ENCODE results near the gene FAP.

Gene FAP

GRCh38 chr2:162185541-162186232 lies 57.6 kb downstream of the FAP start:
- no peak for DNase-seq (ENCODE audit: low read depth)

- no peak for DNase-seq (ENCODE audit: low read depth)
Measured at GRCh38 chr2:162184821-162185450, 58.3 kb downstream of the FAP start.

GRCh38 chr2:162184359-162184758 lies 58.9 kb downstream of the FAP start:
- DNase-seq (ENCODE audit: low read depth): no peak

GRCh38 chr2:162182395-162182794 lies 60.9 kb downstream of the FAP start:
- DNase-seq (ENCODE audit: low read depth): no peak

- no peak for DNase-seq (ENCODE audit: low read depth)
Measured at GRCh38 chr2:162177301-162177700, 65.9 kb downstream of the FAP start.

GRCh38 chr2:162175714-162176113 lies 67.5 kb downstream of the FAP start:
- DNase-seq (ENCODE audit: low read depth): no peak

GRCh38 chr2:162174746-162175145 lies 68.5 kb downstream of the FAP start:
- DNase-seq (ENCODE audit: low read depth): no peak

- no peak for DNase-seq (ENCODE audit: low read depth)
Measured at GRCh38 chr2:162172802-162173370, 70.4 kb downstream of the FAP start.

- DNase-seq (ENCODE audit: low read depth): no peak
Measured at GRCh38 chr2:162166745-162167144, 76.5 kb downstream of the FAP start.

- DNase-seq (ENCODE audit: low read depth): no peak
Measured at GRCh38 chr2:162166174-162166573, 77.1 kb downstream of the FAP start.

- no peak for DNase-seq (ENCODE audit: low read depth)
Measured at GRCh38 chr2:162164802-162165201, 78.4 kb downstream of the FAP start.

GRCh38 chr2:162159446-162159845 lies 83.8 kb downstream of the FAP start:
- no peak for DNase-seq (ENCODE audit: low read depth)

- no peak for DNase-seq (ENCODE audit: low read depth)
Measured at GRCh38 chr2:162156149-162156548, 87.1 kb downstream of the FAP start.

GRCh38 chr2:162155093-162155492 lies 88.2 kb downstream of the FAP start:
- no peak for DNase-seq (ENCODE audit: low read depth)

- peak; percentile 43 for DNase-seq (ENCODE audit: low read depth)
Measured at GRCh38 chr2:162153608-162154224, 89.5 kb downstream of the FAP start.

- DNase-seq (ENCODE audit: low read depth): no peak
Measured at GRCh38 chr2:162152147-162152546, 91.1 kb downstream of the FAP start, which contains the start of gene GCG. TSS of gene GCG (minus strand) at chr2:162152247. CDS start at chr2:162149178, 3,069 bp downstream.

GRCh38 chr2:162149940-162150339 lies 93.3 kb downstream of the FAP start:
- no peak for DNase-seq (ENCODE audit: low read depth)

GRCh38 chr2:162149466-162149865 lies 93.8 kb downstream of the FAP start:
- DNase-seq (ENCODE audit: low read depth): no peak

- no peak for DNase-seq (ENCODE audit: low read depth)
Measured at GRCh38 chr2:162148956-162149355, 94.3 kb downstream of the FAP start.

- no peak for DNase-seq (ENCODE audit: low read depth)
Measured at GRCh38 chr2:162143969-162144368, 99.3 kb downstream of the FAP start.

- DNase-seq (ENCODE audit: low read depth): no peak
Measured at GRCh38 chr2:162138310-162138709, 104.9 kb downstream of the FAP start.

GRCh38 chr2:162127422-162127821 lies 115.8 kb downstream of the FAP start:
- DNase-seq (ENCODE audit: low read depth): no peak

GRCh38 chr2:162126527-162126926 lies 116.7 kb downstream of the FAP start:
- DNase-seq (ENCODE audit: low read depth): no peak

Data from activated gamma-delta T cell treated with anti-CD3 and anti-CD28 coated beads, Interleukin-2, amount 50 U/mL, for 16 hours (primary cell).